CD1c-positive myeloid dendritic cell (primary cell): ENCODE data around the gene LEAP2.

Source experiments
- DNase-seq: peaks from one replicate; pipeline ENCODE4 v3.0.0-alpha.2; 2016; ENCODE audit errors: extremely low spot score

The LEAP2 gene

DNA sequence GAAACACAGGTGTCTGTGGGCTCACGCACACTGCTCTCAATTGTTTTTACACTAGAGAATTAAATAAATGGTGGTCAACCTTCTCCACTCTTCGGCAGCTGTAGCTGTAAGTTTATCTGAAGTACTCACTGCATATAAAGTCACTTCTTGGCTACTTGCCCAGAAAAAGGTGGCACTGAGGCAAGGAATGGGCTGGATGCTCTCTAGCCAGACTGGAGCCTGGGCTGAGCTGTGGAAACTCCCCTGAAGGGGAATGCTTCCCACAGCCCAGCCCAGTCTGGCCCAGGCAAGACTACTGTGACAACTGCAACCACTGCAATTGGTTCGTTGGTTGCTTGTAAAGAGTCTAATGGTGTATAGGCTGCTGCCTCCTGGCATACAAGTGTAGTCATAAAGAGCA, 4.5 kb downstream of the LEAP2 start:
- no peak for DNase-seq

DNA sequence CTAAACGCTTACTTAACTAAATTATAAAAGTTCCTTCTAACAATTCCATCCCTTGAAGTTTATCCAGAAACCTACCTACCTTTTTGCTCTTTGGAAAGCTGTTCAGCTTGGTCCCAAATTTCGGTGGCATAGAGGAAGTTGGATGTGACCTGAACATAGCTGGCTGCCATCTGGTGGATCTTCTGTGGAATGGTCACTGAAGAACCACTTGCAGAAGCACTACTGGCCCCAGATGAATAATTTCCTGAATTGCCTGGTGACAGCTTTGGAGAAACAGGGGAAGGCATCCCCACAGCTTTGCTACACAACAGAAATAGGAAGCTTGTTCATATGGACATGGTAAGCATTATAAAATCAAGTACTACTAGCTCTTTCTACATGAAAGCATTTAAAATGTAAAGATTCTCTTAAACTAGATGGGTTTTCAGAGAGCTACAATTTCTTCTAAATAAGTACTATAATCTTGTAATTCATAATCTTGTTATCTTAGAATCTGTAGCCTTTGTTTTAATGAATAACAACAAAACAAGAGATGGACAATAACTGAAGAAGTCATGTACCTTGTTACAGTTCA, 9.9 kb downstream of the LEAP2 start:
- peak; percentile 81 for DNase-seq

DNA sequence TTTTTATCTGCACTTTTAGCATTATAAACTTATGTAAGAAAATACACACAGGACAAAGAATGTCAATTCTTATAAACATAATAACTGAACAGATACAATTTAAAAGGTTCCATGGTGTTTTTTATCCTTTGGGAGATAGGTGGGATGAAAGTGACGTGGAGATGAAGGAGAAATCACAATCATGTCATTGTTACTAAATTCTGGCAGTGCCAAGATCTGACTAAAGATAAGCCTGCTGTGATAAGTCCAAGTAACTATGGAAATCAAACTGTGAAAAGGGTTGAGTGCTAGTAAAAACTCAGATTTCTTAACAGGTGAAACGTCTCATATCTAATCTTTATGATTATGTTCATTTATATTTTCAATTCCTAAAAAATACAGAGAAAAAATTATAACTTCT, 11.1 kb downstream of the LEAP2 start:
- DNase-seq, result no peak

DNA sequence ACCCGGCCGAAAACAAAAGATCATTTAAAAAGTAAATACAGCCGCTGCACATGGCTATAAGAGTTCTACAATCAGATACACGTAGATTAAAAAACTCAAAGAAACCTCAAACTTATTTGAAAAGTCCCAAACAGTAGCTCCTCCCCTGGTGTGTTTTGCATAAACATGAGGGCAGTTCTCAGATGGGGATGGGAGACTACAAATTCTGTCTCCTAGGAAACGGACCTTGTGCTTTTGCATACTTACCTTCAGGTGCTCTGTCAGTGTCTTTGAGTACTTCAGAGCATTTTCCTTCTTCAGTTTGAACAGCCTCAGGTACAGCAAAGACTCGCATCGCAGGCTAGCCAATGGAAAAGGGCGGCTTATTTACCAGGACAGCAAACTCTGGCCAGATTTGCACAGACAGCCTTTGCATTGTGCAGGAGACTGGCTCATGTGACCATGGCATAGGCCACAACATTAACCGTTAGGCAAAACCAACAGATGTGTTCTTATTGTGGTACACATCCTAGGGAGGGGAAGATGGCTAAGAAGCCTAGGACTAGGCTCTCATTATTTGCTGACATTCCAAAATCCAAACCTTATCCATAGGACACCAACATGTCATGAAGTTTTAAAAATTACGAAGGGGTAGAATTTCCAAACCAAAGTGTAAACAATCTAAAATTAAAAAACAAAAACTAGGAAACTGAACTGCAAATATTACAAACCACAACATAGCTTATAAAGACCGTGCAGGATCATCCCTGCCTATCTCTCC, 12.8 kb downstream of the LEAP2 start:
- DNase-seq, result no peak

DNA sequence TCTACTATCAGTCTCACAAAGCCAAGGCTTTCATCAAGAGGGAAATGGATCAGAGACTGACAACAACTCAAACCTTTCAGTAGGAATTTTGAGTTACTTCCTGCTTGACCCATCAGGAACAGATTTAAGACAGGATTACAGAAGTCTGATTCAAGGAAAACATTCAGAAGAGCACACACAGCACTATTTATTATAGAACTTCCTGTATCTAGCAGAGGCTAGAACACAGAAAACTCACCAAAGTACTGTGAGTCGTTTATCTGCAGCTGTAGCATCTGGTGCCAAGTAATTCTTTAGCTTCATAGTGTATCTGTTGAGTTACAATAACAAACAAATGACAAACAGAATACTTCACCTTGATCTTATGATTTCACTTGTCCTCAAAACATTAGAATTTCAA, 13.8 kb downstream of the LEAP2 start:
- no peak for DNase-seq

DNA sequence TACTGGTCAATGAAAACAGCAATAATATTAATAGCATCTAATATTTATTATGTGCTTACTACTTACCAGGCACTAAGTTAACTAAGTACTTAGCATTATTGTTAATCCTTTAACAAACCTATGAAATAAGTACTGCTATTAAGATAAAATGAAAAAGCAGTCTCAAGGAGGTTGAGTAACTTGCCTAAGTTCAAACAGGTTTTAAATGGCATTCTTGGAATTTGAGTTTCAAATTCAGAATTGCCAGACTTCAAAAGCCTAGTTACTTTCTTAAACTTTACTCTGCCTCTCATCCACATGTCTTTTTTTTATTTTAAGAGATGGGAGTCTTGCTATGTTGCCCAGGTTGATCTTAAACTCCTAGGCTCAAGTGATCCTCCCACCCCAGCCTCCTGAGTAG, 16.0 kb downstream of the LEAP2 start:
- DNase-seq, result no peak

DNA sequence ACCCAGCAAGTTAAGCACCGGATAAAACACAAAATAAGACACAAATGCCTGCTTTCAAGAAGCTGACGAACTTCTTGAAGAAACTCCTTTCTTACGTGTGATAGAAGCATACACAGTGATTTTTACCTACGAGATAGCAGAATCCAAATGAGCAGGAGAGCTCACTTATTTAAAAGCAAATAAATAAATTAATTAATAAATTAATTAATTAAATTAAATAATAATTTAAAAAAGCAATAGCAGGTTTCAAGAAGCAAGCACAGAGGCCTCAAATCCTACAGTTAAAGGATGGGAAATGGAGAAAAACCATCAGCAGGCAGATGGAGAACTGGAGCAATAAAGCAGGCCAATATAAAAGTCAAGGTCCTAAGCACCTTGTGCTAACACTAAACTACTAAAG, 17.3 kb downstream of the LEAP2 start:
- DNase-seq, result no peak

DNA sequence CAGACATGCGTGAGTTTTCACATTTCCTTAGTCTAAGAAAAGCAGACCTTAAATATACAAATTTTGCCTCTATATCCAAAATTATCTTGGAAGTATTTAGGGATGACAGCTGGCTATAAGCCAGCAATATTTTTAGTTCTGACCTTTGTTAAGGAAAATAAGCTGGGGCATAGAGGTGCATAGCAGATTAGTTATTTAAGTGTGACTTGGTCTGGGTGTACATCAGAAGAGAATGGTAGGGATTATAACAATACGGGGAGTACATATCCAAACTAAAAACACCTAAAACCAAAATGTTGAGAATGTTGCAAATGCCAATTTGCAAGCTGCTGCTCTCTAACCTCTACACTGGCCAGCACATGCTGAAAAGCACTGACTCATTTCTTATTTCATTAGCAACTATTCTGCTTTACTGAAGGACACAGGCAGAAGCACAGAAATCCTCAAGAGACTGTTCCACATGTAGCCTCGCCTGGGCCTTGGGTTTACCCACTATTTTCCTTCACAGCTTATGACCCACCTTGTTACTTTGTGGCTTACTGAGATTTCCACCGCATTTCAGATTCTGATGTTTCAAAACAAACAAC, 22.3 kb downstream of the LEAP2 start:
- DNase-seq, result no peak

DNA sequence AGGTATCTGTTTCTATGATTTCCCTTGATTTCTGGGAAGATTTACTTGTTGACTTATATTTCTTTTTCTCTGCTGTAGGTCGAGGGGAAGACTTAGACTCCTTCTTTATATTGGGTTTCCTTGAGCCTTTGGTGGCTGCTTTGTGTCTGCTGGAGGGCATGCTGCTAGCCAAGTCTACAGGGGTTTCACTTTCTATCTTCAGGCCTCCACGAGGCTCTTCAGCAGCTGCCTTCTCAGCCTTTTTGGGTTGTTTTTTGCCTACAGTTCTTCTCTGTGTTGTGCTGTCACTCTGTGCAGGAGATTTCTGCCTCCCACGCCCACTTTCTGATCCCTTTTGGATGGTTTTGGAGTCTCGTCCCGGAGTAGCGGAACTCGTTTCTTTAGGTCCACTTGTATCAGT, 23.2 kb downstream of the LEAP2 start:
- DNase-seq, result no peak

DNA sequence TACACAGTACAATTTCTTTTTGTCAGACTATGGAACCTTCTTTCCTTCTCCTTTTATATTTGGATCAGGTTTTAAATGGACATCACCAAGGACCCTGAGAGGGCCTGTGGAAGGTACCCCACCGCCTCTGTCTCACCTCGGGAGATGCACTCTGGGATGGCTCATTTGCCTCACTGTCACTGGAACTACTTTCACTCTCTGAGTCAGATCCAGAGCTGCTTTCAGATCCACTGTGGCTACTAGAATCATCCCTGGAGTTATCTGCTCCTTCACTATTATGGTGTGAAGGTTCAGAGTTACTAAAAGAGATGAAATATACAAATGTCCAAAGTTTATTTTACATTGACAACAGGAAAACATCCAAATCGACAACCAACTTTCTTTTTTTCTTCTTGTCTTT, 24.6 kb downstream of the LEAP2 start:
- DNase-seq, result no peak

DNA sequence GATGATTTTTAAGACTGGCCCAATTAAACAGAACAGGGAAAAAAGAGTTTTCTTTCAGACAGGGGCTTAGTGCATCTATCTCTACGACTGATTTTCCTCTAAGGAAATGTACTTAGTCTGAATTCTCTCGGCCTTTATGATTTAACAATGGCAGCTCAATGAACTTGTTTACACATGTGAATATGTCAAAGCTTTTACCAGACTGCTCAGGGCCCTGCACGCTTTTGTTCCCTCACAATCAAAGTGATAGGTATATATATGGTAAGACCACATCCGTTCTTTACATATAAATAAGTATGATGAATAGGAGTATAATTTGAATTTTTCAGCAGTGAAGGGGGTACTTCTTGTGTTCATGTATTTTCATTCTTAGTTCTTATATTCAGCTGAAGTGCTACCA, 27.6 kb downstream of the LEAP2 start:
- DNase-seq, result no peak

DNA sequence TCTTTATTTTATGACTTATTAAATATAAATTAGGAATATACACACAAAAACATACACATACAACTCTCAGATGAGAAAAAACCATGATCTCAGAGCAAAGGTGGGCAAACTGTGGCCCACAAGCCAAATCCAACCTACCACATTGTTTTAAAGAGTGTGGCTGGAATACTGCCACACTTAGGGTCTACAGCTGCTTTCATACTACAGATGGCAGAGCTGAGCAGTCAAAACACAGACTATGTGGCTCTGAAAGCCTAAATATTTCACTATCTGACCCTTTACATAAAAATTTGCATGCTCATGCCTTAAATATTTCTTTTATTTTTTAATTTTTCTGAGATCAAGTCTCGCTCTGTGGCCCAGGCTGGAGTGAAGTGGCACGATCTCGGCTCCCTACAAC, 28.3 kb downstream of the LEAP2 start:
- no peak for DNase-seq

DNA sequence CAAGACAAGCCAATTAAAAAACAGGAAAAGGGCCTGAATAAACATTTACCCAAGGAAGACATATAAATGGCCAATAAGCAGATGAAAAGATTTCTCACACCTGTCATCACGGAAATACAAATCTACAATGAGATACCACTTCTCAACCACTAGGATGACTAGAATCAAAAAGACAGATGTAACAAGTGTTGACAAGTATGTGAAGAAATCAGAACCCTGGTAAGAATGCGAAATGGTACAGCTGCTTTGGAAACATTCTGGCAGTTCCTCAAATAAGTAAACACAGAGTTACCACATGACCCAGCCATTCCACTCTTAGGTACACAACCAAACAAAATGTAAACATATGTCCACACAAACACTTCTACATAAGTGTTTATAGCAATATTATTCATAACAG, 32.5 kb downstream of the LEAP2 start:
- DNase-seq, result peak; percentile 49

DNA sequence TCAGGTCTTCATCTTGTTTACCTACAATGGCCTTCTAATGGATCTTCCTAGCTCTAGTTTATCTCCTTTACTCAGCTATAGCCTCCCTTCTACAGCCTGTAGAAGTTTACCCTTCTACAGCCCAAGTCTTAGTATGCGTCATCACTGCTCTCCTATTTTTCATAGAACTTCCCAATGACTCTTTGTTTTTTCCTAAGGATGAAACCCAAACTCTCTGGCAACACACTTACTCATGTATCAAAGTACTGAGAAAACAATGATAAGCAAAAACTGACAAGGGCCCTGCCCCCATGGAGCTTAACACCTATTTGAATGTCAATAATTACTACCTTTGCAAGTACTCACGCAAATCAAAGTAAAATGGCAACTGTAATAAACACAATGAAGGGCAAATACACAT, 33.7 kb downstream of the LEAP2 start:
- DNase-seq, result no peak

DNA sequence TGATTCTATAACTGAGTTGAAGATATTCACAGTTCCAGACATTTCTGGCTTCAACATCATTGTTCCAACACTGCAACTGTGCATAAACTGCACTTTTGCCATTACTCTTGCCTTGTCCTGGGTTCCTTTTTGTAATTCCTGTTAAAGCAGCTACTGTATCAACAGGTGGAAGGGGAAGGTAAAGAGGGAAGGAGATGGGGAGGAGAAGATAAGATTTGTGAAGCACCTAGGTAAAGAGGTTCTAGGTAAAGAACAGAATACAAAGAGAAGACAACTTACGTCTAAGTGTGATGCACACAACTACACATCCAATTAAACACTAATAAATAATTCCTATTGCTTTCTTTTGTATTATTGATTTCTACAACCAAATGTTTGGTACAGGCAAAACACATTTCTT, 36.2 kb downstream of the LEAP2 start:
- DNase-seq, result no peak

DNA sequence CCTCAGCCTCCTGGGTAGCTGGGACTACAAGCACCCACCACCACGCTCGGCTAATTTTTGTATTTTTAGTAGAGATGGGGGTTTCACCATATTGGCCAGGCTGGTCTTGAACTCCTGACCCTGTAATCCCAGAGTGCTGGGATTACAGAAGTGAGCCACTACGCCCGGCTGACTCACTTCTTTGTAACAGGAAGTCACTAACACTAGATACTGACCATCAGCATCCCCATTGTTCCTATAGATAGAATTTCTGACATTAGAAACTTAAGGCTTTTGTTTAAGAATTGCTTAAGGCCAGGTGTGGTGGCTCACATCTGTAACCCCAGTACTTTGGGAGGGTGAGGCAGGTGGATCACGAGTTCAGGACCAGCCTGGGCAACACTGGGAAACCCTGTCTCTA, 42.2 kb downstream of the LEAP2 start:
- peak; percentile 63 for DNase-seq

DNA sequence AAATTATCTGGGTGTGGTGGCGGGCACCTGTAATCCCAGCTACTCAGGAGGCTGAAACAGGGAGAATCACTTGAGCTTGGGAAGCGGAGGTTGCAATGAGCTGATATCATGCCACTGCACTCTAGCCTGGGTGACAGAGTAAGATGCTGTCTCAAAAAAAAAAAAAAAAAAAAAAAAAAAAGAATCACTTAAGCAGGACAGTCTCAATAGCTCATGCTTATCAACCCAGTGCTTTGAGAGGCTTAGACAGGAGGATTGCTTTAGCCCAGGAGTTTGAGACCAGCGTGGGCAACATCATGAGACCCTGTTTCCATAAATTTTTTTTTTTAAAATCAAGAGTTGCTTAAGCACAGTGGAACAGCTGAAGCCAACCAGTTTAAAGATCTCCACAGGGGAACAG, 42.6 kb downstream of the LEAP2 start:
- DNase-seq, result no peak
